ENCODE data around the gene CUX1. TPM values are rescaled to one million over a fixed set of nuclear protein-coding genes. Genes with fewer than 3 reads are reported as not detected.

Gene CUX1
- total and polyA plus RNA-seq, 10 of the 15 experiments (the other 5 are each of a cell fraction or from before 2014, with no cell fraction given): 6.1 to 48.6 (median 25.9) TPM

DNA sequence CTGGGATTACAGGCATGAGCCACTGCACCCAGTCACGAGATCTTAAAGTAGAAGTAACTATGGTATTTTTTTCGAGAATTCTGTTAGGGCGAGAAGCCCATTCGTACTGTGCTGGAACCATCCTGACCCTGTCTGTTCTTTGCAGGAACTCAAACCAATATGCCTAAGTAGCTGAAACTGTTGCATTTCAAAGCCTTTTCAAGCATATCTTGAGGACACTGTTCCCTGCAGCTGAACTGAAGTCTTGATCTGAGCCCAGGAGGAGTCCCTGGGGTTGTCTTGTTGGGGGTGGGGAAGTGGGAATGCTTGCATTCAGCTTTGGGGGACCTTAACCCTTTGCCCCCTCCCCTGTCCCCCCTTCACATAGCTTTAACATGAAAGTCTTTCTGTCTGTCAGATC, 61.5 kb downstream of the CUX1 start:
- SMC1A ChIA-PET (ENCODE audit: uncharacterized antibody, unreplicated experiment): interaction anchor here (1.6 kb wide), 1 partner anchor 22 kb away, joined by 7 read pairs; no protein-coding TSS in a partner anchor
- 94% methylated on average over 4 of the region's 4 CpGs for WGBS (ENCODE audit: insufficient coverage, insufficient replicate concordance, low lambda C conversion rate, missing lambda C conversion rate)
- RAD21 ChIA-PET (ENCODE audit: unreplicated experiment): no interaction called here
- no peak overlapping the region for H3K27ac ChIP-seq (ENCODE audit: control insufficient read depth, insufficient read depth)
- H3K4me3 ChIP-seq: no peak overlapping the region
- in situ Hi-C loops (cut with MboI) (no loop called here), intact Hi-C loops (cut with micrococcal nuclease; ENCODE audit: unreplicated experiment) (no loop called here)
- H3K9ac ChIP-seq (ENCODE audit: control insufficient read depth, insufficient read depth, low read length): no peak overlapping the region
- TF ChIP-seq ZBED1 (IDR thresholded peaks at IDR 0.05; ENCODE audit: borderline replicate concordance): no peak
- H3K27me3 ChIP-seq (replicated peaks in 1 of 2; ENCODE audit: control insufficient read depth in 2 of 2, insufficient read depth in 2 of 2, low read length in 1 of 2): no peaks in the 10 kb centered on the region
- no peaks in the 10 kb centered on the region for H4K20me1 ChIP-seq (ENCODE audit: control insufficient read depth, insufficient read depth)
- CTCF ChIA-PET: no interaction called here
- POLR2A ChIA-PET: no interaction called here
- peaks cover 10% of the 10 kb centered on the region for H3K79me2 ChIP-seq (ENCODE audit: control insufficient read depth, insufficient read depth, low read length)
- no peak overlapping the region for H3K4me2 ChIP-seq (ENCODE audit: control insufficient read depth, insufficient read depth)
- peaks cover 1% of the 10 kb centered on the region for H3K4me1 ChIP-seq (ENCODE audit: control insufficient read depth, insufficient read depth, low read length)
- ATAC-seq (no peak), DNase-seq (ENCODE audit: low read depth, low spot score) (no peak), FAIRE-seq (no peak)
- 0 out of 4 replicates have a peak, but pooled peaks cover 0 to 6% of the 10 kb centered on the region in 2 experiments for H3K36me3 ChIP-seq (ENCODE audit: control insufficient read depth in 2 of 2, insufficient read depth in 2 of 2, low read length in 1 of 2)
- no peaks in the 10 kb centered on the region for H3K9me3 ChIP-seq (replicated peaks; ENCODE audit: control insufficient read depth, insufficient read depth, low read length)
- no peak overlapping the region for H2AFZ ChIP-seq (ENCODE audit: control insufficient read depth, low read depth, low read length)
- BruUV-seq (replicated peaks): no TSS peak

- DNase-seq (ENCODE audit: low read depth, low spot score): no peak
- Histone ChIP-seq H4K20me1 (ENCODE audit: control insufficient read depth, insufficient read depth) (no peaks in the 10 kb centered on the region), H2AFZ (ENCODE audit: control insufficient read depth, low read depth, low read length) (no peak overlapping the region), H3K79me2 (ENCODE audit: control insufficient read depth, insufficient read depth, low read length) (peaks cover 13% of the 10 kb centered on the region), H3K4me1 (ENCODE audit: control insufficient read depth, insufficient read depth, low read length) (peaks cover 7% of the 10 kb centered on the region), H3K4me2 (ENCODE audit: control insufficient read depth, insufficient read depth) (no peak overlapping the region), H3K36me3 (ENCODE audit: control insufficient read depth in 2 of 2, insufficient read depth in 2 of 2, low read length in 1 of 2) (0 out of 4 replicates have a peak, but pooled peaks cover 0 to 6% of the 10 kb centered on the region in 2 experiments), H3K27ac (ENCODE audit: control insufficient read depth, insufficient read depth) (no peak overlapping the region), H3K27me3 (replicated peaks in 1 of 2; ENCODE audit: control insufficient read depth in 2 of 2, insufficient read depth in 2 of 2, low read length in 1 of 2) (no peaks in the 10 kb centered on the region), H3K9ac (ENCODE audit: control insufficient read depth, insufficient read depth, low read length) (no peak overlapping the region), H3K9me3 (replicated peaks; ENCODE audit: control insufficient read depth, insufficient read depth, low read length) (no peaks in the 10 kb centered on the region), H3K4me3 (no peak overlapping the region)
- in situ Hi-C loops (cut with MboI): no loop called here
- FAIRE-seq: no peak
- POLR2A ChIA-PET: no interaction called here
- no TSS peak for BruUV-seq (replicated peaks)
- CTCF ChIA-PET: interaction anchor here (1.7 kb wide), 1 partner anchor 22 kb away, joined by 4 read pairs; no protein-coding TSS in a partner anchor
- WGBS (ENCODE audit: insufficient coverage, insufficient replicate concordance, low lambda C conversion rate, missing lambda C conversion rate): 78% methylated on average over 10 of the region's 10 CpGs
- intact Hi-C loops (cut with micrococcal nuclease; ENCODE audit: unreplicated experiment): no loop called here
- SMC1A ChIA-PET (ENCODE audit: uncharacterized antibody, unreplicated experiment): interaction anchor here (1.2 to 1.4 kb wide), 2 partner anchors 21 to 112 kb away, joined by 3 read pairs; no protein-coding TSS in a partner anchor
- RAD21 ChIA-PET (ENCODE audit: unreplicated experiment): no interaction called here
- no peak for ATAC-seq
- TF ChIP-seq ATF3 (IDR thresholded peaks at IDR 0.05; ENCODE audit: borderline replicate concordance, extremely low read depth, low read depth, low read length) (no peak), REST (IDR thresholded peaks at IDR 0.05; ENCODE audit: low read depth, low read length) (no peak), PBX3 (IDR thresholded peaks at IDR 0.05; ENCODE audit: insufficient replicate concordance, low read depth, low read length) (no peak), EED (IDR thresholded peaks at IDR 0.05; ENCODE audit: low read depth) (no peak), HDGF (IDR thresholded peaks at IDR 0.05) (no peak), MTA3 (IDR thresholded peaks at IDR 0.05; ENCODE audit: borderline replicate concordance, low read length) (no peak), MYC (IDR thresholded peaks at IDR 0.05; ENCODE audit: insufficient read depth, insufficient read length, insufficient replicate concordance, low read length, severe bottlenecking) (no peak), ZBED1 (IDR thresholded peaks at IDR 0.05; ENCODE audit: borderline replicate concordance) (no peak), TBL1XR1 (IDR thresholded peaks at IDR 0.05; ENCODE audit: low read depth, low read length) (no peak), BCL3 (IDR thresholded peaks at IDR 0.05; ENCODE audit: borderline replicate concordance, insufficient read depth, low read depth, low read length, poor library complexity, severe bottlenecking) (no peak), POLR2A (IDR thresholded peaks at IDR 0.05; ENCODE audit: low read depth, low read length) (no peak)
These were observed 62.1 kb downstream of the CUX1 start for GRCh38 chr7:101879565-101879964.
